Measurements from ENCODE around the gene HCRTR1.

The HCRTR1 gene

GRCh38 chr1:31667065-31667785, 49.7 kb downstream of the HCRTR1 start:
- DNase-seq, result no peak

- no peak for DNase-seq
Measured at GRCh38 chr1:31668303-31668883, 50.9 kb downstream of the HCRTR1 start.

DNA sequence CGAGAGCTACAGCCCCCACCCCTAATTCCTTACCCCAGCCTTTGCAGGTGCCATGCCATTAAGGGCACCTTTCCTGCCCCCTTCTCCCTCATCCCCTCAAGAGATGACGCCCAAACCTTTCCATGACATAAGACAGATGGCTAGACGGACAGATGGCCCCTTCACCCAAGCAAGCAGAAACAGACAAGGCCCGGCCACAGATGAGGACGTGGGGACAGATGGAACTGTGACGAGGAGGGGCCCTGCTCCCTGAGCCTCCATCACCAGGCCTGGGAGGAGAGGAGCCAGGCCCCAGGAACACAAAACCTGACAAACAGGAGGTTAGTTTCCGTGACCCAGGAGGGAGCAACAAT, 51.9 kb downstream of the HCRTR1 start:
- peak; percentile 81 to 85 for DNase-seq

DNA sequence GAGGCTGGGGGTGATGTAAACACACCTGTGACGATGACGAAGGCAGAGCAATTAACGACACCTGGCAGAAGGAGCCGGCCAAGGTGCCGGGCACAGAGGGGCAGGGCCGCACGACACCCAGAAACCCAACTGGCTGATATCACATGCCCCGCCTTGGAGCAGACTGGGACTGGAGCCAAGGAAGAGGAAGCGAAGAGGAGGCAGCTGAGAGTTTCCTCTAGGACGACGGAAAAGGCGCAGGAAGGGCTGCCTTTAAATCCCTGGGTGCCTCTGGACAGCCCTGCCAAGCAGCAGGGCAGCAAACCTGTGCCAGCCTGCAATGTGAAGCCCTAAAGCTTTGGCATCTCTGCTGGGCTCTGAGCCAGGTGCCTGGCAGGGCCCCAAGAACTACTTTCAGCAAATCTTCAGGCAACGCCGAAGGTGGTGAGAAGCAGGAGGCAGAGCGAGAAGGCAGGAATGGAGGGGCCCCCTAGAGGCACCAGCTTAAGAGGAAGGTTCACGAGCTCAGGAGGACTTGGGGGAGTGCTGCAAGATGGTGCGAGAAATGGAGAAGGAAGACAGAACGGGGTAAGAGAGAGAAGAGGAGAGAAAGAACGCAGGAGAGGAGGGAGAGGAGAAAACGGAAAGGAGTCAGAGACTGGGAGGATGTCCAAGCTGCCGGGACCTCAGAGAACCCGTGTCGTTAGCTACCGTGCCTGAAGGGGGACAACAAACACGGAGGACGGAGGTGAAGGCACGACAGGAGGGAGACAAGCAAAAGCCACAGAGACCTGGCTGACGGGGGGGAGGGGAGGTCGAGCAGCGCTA, 52.5 kb downstream of the HCRTR1 start:
- peak; percentile 95 to 99 for DNase-seq

GRCh38 chr1:31670593-31670964, 53.1 kb downstream of the HCRTR1 start:
- peak in 1 of 2 experiments; percentile 31 for DNase-seq

DNA sequence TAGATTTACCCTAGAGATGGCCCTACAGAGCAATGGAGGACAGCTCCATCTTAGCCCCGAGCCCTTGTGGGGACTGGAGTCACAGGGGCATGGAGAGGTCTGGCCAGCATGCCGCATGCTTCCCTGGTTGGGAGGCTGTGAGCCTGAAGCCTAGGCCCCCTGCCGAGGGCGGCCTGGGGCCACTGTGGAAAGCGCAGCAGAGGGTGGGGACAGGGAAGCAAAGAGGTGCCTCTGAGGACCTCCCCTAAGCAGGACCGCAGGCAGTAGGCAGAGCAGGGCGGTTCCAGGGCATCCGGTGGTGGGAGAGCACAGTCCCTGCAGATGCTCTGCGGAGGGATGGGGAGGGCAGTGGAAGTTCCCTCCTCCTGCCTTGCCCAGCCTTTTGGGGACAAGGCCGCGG, 53.7 kb downstream of the HCRTR1 start:
- DNase-seq, result no peak

DNA sequence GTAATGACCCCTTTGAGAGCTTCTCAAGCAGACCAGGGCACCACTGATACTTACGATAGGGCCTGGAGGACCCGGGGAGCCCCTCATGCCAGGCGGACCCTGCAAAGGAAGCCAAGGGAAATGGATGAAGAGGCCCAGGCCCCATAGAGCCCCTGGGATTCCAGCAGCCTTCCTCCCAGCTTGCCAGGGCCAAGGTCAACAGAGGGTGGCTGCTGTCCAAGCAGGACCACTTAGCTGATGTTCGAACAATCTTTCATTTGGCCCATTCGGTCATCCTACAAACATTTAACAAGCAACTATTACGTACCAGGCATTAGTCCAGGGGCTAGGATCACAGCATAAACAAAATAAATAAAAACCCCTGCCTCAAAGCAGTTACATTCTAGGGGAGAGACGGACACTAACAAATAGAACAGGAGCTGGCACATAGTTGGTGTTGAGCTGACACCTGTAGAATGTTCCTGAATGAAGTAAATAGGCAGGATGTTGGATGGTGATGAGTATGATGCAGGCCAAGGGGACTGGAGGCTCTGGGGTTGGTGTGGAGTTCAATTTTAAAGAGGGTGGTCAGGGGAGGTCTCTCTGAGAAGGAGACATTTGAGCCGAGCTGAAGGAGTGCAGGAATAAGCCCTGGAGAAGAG, 54.2 kb downstream of the HCRTR1 start:
- no peak for DNase-seq

DNA sequence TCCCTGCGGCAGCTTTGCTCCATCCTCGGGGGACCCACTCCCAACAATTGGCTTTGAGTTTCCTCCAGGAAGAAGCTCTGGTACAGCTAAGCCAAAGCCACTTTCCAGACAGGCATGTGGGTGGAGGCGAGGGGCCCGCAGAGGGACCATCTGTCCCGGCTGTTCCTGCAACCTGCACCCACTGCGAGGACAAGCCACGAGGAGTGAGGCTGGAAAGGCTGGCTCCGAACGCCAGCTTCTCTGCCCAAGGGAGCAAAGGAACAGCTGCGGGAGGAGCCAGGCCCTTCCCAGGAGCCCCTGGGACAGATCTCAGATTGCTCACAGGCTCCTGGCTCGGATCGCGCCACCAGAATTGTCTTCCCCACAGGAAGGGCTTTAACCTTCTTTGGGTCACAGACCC, 55.5 kb downstream of the HCRTR1 start:
- DNase-seq, result peak; percentile 73 to 98

DNA sequence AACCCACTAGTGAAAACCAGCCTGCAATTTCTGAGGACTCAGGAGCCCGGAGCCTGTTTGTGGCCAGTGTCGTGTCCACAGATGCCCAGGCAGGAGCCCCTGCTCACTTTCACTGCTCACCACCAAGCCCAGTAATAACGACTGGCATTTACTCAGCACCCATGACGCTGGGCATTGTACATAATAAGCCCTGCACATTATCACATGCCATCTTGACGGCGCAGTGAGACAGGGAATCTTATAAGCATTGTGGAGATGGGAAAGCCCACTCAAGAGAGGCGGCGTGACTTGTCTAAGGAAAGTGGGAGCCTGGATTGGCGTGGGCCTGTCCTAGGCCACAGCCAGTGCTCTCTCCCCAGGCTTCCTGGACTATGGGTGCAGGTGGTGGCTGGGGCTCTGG, 55.9 kb downstream of the HCRTR1 start:
- DNase-seq, result no peak

DNA sequence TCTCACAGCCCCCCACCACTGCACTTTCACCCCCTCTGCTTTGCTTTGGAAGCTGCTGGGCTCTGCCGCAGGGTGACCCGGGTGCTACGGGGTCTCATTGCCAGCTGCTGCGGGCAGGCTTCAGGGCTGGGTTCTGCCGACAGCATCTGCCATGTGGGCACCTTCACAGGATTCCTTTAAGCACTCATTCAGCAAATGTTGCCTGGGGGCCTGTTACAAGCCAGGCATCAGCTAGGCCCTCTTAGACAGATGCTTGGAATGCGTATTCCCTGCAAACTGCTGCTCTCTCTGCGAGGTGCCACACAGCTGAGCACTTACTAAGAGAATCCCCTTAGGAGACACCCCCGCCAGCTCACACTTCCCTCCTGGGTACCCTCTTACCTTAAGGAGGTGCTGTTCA, 57.1 kb downstream of the HCRTR1 start:
- peak in 1 of 2 experiments; percentile 72 for DNase-seq

- no peak for DNase-seq
Measured at GRCh38 chr1:31675161-31675560, 57.7 kb downstream of the HCRTR1 start.

- DNase-seq, result no peak
Measured at GRCh38 chr1:31675756-31676155, 58.3 kb downstream of the HCRTR1 start.
